Ascending aorta (tissue), 2 donors: Measurements from ENCODE around the gene SERINC3. TPM values are rescaled to one million over a fixed set of nuclear protein-coding genes. Genes with fewer than 3 reads are reported as not detected.

Experiments
- DNase-seq, 2 donors: peaks; one replicate each; pipeline ENCODE4 v3.0.0-alpha.2; 2019; ENCODE audit warnings: low spot score in 2 of 2
- H3K27ac ChIP-seq, 2 donors: fragments of 200-600 bp; sonication (generic); one replicate each; pipeline ENCODE4 v1.5.1; 2016 to 2017; ENCODE audit warnings: mild to moderate bottlenecking in 1 of 2
- H3K27me3 ChIP-seq: fragments of 200-600 bp; sonication (generic); one replicate; pipeline ENCODE4 v1.5.1; 2017
- H3K36me3 ChIP-seq, 2 donors: fragments of 200-600 bp; sonication (generic); one replicate each; pipeline ENCODE4 v1.5.1; 2016
- H3K4me1 ChIP-seq, 2 donors: fragments of 200-600 bp; sonication (generic); one replicate each; pipeline ENCODE4 v1.5.1; 2016 to 2017; ENCODE audit warnings: mild to moderate bottlenecking in 1 of 2
- H3K4me3 ChIP-seq, 2 donors: fragments of 200-600 bp; sonication (generic); one replicate each; pipeline ENCODE4 v1.5.1; 2016 to 2017; ENCODE audit warnings: mild to moderate bottlenecking in 1 of 2
- H3K9me3 ChIP-seq, 2 donors: fragments of 200-600 bp; sonication (generic); one replicate each; pipeline ENCODE4 v1.5.1; 2016
- intact Hi-C: fragments of 100-400 bp; cut with DNase I; formaldehyde crosslinking; loops from one replicate; pipeline ENCODE4 v1.15.1; 2023
- total RNA-seq: library from RNA; depleted of rRNA; stranded (reverse); fragments of >200 nt; gene quantifications from one replicate; pipeline ENCODE4 v1.1.0, GENCODE V29; 2016
- TF ChIP-seq, protein P1 (sequence below), 3 experiments: fragments of 200-600 bp in 2 of 3; fragments of 450-650 bp in 1 of 3; sonication (generic) in 2 of 3; IDR thresholded peaks; one replicate each; pipeline ENCODE4 v1.5.1; 2016 to 2019; ENCODE audit warnings: antibody characterized with exemption in 3 of 3, mild to moderate bottlenecking in 1 of 3, moderate library complexity in 1 of 3

SERINC3 gene
- total RNA-seq, 1 donor from 2014 or later, result 78.1 TPM

DNA sequence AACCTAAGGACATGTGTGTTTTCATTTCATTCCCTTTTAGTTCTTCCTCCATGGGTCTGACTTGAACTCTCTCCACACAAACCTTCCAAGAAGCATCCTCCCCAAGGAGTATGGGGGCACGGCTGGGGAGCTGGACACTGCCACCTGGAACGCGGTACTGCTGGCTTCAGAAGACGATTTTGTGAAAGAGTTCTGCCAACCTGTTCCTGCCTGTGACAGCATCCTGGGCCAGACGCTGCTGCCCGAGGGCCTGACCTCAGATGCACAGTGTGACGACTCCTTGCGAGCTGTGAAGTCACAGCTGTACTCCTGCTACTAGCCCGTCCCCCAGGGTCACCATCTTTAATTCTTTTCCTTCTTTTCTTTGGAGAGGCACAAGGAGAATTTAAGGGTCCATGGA lies 32.6 kb downstream of the SERINC3 start:
- no peak overlapping the region for H3K4me3 ChIP-seq
- H3K27me3 ChIP-seq, result no peaks in the 10 kb centered on the region
- no peak for DNase-seq
- H3K27ac ChIP-seq, result no peak overlapping the region
- peaks cover 0 to 15% of the 10 kb centered on the region in 2 donors for H3K4me1 ChIP-seq
- H3K9me3 ChIP-seq, result no peaks in the 10 kb centered on the region
- intact Hi-C loops, result no loop called here
- TF ChIP-seq, protein P1, sequence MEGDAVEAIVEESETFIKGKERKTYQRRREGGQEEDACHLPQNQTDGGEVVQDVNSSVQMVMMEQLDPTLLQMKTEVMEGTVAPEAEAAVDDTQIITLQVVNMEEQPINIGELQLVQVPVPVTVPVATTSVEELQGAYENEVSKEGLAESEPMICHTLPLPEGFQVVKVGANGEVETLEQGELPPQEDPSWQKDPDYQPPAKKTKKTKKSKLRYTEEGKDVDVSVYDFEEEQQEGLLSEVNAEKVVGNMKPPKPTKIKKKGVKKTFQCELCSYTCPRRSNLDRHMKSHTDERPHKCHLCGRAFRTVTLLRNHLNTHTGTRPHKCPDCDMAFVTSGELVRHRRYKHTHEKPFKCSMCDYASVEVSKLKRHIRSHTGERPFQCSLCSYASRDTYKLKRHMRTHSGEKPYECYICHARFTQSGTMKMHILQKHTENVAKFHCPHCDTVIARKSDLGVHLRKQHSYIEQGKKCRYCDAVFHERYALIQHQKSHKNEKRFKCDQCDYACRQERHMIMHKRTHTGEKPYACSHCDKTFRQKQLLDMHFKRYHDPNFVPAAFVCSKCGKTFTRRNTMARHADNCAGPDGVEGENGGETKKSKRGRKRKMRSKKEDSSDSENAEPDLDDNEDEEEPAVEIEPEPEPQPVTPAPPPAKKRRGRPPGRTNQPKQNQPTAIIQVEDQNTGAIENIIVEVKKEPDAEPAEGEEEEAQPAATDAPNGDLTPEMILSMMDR (IDR thresholded peaks at IDR 0.05), result no peak
- H3K36me3 ChIP-seq, result peaks cover 42 to 73% of the 10 kb centered on the region in 2 donors

DNA sequence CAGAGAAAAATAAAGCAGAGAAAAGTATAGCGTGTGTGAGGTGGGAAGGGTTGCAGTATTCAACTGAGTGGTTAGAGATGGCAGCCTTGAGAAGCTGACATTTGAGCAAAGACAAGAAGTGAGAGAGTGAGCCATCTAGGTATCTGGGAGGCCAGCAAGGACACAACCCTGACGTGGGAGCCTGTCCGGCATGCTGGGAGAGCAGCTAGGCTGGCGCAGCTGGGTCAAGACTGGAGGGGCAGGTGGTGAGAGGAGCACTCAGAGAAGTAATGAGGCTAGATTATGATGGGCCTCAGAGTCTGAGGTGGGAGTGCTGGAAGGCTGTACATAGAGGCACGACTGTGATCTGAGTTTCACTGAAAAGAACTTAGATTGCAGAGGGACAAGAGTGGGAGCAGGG lies 33.3 kb downstream of the SERINC3 start:
- H3K27ac ChIP-seq, result no peak overlapping the region
- intact Hi-C loops, result no loop called here
- H3K36me3 ChIP-seq, result peaks cover 46 to 72% of the 10 kb centered on the region in 2 donors
- H3K4me3 ChIP-seq, result no peak overlapping the region
- DNase-seq, result no peak
- TF ChIP-seq, protein P1 (IDR thresholded peaks at IDR 0.05), result no peak
- H3K27me3 ChIP-seq, result no peaks in the 10 kb centered on the region
- H3K9me3 ChIP-seq, result no peaks in the 10 kb centered on the region
- peaks cover 0 to 9% of the 10 kb centered on the region in 2 donors for H3K4me1 ChIP-seq

DNA sequence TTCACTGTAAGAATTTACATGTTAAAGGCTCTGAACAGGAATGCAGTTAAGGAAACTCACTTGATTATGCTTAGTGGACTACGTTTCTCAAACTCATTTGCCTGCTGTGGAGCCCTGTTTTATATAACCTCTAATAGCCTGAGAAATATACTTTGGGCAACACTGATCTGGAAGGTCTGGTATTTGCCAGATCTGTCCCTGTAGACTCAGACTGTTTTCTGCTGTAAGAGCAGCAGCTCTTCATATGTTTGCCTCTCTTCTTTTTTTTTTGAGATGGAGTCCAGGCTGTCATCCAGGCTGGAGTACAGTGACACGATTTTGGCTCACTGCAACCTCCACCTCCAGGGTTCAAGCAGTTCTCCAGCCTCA lies 36.1 kb downstream of the SERINC3 start:
- no peaks in the 10 kb centered on the region for H3K27me3 ChIP-seq
- no peak overlapping the region for H3K27ac ChIP-seq
- intact Hi-C loops, result no loop called here
- H3K36me3 ChIP-seq, result peaks cover 50 to 84% of the 10 kb centered on the region in 2 donors
- no peak overlapping the region for H3K4me3 ChIP-seq
- TF ChIP-seq, protein P1 (IDR thresholded peaks at IDR 0.05), result no peak
- H3K9me3 ChIP-seq, result no peaks in the 10 kb centered on the region
- DNase-seq, result no peak
- H3K4me1 ChIP-seq, result no peaks in the 10 kb centered on the region

DNA sequence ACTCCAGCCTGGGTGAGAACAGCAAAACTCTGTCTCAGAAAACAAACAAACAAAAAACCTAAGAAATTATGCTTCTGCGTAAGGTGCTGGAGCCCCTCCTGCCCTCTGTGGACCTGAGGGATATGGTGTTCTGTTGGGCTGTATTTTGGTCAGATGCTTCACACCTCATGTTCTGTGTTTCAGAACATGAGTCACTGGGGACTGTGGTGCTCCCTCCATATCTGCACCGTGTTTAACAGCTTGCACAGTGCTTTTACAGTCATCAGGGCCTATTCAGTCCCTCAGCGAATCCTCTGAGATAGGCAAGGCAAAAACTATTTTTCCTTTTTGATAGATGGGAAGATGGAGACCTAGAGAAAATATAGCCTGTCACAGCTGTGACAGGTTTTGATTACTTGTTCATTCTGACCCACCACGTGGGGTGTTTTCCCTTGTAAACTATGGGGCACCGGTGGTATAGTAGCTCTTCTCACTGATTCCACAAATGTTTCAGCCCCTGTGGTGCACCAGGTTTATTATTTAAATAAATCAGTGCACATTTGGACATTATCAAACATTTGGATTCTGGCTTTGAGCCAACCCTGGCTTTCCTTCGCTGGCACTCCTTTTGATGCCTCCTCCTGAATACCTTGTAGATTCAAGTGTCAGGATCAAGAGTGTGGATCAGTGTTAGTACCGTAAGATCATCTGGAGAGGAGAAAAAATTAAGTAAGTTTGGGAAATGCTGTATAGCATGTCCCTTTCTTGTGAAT lies 36.6 kb downstream of the SERINC3 start:
- Histone ChIP-seq H3K4me3 (no peak overlapping the region), H3K27me3 (no peaks in the 10 kb centered on the region), H3K36me3 (peaks cover 52 to 86% of the 10 kb centered on the region in 2 donors), H3K27ac (no peak overlapping the region), H3K9me3 (no peaks in the 10 kb centered on the region), H3K4me1 (no peaks in the 10 kb centered on the region)
- intact Hi-C loops, result no loop called here
- no peak for DNase-seq
- TF ChIP-seq, protein P1 (IDR thresholded peaks at IDR 0.05), result no peak

DNA sequence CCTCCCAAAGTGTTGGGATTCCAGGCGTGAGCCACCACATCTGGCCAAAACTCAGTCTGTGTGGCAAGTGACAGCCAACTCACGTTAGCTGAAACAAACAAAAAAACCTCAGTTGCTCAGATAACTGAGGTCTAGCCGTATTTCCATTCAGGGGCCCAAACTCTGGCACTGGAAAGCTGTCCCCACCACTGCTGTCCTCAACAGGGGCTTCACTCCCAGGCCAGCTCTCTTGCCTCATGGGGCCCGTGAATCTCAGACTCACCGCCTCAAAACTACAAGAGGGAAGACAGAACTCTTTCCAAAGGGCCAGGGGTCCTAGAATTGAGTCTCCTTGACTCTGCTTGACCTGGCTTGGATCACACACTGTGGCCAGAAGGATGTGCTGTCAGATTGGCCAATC lies 38.8 kb downstream of the SERINC3 start:
- H3K4me3 ChIP-seq, result no peak overlapping the region
- DNase-seq, result no peak
- H3K27ac ChIP-seq, result no peak overlapping the region
- TF ChIP-seq, protein P1 (IDR thresholded peaks at IDR 0.05), result no peak
- no peaks in the 10 kb centered on the region for H3K9me3 ChIP-seq
- no peaks in the 10 kb centered on the region for H3K27me3 ChIP-seq
- no peaks in the 10 kb centered on the region for H3K4me1 ChIP-seq
- intact Hi-C loops, result no loop called here
- peaks cover 32 to 70% of the 10 kb centered on the region in 2 donors for H3K36me3 ChIP-seq
